Right lung (tissue), 10 donors: ENCODE measurements around the gene TP53TG3D. TPM values are rescaled to one million over a fixed set of nuclear protein-coding genes. Genes with fewer than 3 reads are reported as not detected.
"Not testable (repeated sequence)": the region's sequence is repeated elsewhere in the genome, so short reads cannot be mapped to it uniquely, and the experiment has no call there.

Experiments used
- DNase-seq, 2 donors: peaks; one replicate each; pipeline ENCODE4 v3.0.0-alpha.2; 2013
- long read RNA-seq, 8 donors: transcript quantifications; one replicate each; lab custom pipeline, GENCODE V29; 2026
- polyA plus RNA-seq, 5 donors: library from polyadenylated mRNA; unstranded; fragments of 120-200 nt; gene quantifications; one replicate each; pipeline versions ENCODE4 v1.2.1 to v1.2.3, GENCODE V29; 2013; ENCODE audit warnings: inconsistent platforms in 1 of 5, low replicate concordance in 1 of 5; ENCODE audit not compliant: insufficient read length in 5 of 5, insufficient read depth in 1 of 5

TP53TG3D gene, protein sequence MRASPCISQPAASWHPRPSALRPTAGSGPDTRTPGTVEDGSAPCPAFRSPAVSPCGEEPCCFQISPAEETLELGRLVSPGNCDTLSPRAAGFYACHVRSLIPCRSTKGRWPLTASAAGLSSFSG
- under 1 TPM in 4 of 5 donors, not detected in 1; 0.17 to 0.59 (median 0.21) TPM for polyA plus RNA-seq
- long read RNA-seq, donor 1 = 0 reads
- long read RNA-seq, donor 2 = 0 reads
- long read RNA-seq, donor 3 = 0 reads
- long read RNA-seq, donor 4 = 0 reads
- long read RNA-seq, donor 5 = 0 reads
- long read RNA-seq, donor 6, partial matches to known transcripts = 0 of 1 reads
- long read RNA-seq, donor 6, other reads (novel, unspliced or antisense) = 0 of 1 reads
- long read RNA-seq, donor 7 = 0 reads
- long read RNA-seq, donor 8 = 0 reads

DNA sequence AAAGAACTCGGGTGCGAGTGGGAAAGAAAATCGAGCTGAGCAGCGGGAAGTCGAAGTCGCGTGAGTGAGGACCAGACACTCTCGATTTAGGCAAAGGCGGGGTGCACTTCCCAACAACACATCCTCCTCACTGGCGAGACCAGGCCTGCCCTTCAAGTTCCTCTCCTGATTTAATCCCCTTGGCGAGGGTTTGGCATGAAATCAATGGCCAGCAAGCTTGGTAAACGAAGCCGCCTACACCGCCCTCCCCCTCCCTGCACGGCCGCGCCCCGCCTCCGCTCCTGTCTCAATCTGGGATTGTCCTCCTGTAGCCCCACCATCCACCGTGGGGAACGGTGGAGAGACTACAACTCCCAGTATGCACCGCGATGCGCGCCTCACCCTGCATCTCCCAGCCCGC, at the start of gene TP53TG3D:
TSS of gene TP53TG3D (plus strand) at position 301 of the 400 bp plus-strand sequence. CDS start at position 369, 68 bp downstream.
- not testable (repeated sequence) for DNase-seq

DNA sequence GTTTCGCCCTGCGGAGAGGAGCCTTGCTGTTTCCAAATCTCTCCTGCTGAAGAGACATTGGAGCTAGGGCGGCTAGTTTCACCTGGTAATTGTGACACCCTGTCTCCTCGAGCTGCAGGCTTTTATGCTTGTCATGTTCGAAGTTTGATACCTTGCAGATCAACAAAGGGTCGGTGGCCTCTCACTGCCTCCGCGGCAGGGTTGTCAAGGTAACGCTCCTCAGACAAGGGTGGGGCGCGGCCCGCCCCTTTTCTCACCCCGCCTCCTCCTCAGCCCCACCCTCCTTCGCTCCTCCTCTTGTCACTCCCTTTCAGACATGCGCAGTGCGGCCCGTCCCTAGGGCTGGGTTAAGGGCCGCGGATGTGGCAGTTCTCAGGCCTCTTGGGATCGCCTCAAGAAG, 421 bp downstream of the TP53TG3D start:
- DNase-seq = not testable (repeated sequence)

- not testable (repeated sequence) for DNase-seq
Observed at GRCh38 chr16:32261526-32261925, 8.4 kb downstream of the TP53TG3D start.

GRCh38 chr16:32263552-32263951, 10.5 kb downstream of the TP53TG3D start:
- not testable (repeated sequence) for DNase-seq

- not testable (repeated sequence) for DNase-seq
Observed at GRCh38 chr16:32281910-32282309, 28.8 kb downstream of the TP53TG3D start.

DNA sequence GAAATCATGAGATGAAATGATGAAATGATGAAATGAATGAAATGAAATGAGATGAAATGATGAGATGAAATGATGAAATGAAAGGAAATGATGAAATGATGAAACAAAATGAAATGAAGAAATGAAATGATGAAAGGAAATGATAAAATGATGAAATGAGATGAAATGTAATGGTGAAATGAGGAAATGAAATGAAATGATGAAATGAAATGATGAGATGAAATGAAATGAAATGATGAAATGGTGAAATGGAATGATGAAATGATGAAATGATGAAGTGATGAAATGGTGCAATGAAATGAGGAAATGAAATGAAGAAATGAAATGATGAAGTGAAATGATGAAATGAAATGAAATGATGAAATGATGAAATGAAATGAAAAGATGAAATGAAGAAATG, 29.9 kb downstream of the TP53TG3D start:
- not testable (repeated sequence) for DNase-seq

GRCh38 chr16:32283917-32284495, 30.9 kb downstream of the TP53TG3D start:
- not testable (repeated sequence) for DNase-seq

DNA sequence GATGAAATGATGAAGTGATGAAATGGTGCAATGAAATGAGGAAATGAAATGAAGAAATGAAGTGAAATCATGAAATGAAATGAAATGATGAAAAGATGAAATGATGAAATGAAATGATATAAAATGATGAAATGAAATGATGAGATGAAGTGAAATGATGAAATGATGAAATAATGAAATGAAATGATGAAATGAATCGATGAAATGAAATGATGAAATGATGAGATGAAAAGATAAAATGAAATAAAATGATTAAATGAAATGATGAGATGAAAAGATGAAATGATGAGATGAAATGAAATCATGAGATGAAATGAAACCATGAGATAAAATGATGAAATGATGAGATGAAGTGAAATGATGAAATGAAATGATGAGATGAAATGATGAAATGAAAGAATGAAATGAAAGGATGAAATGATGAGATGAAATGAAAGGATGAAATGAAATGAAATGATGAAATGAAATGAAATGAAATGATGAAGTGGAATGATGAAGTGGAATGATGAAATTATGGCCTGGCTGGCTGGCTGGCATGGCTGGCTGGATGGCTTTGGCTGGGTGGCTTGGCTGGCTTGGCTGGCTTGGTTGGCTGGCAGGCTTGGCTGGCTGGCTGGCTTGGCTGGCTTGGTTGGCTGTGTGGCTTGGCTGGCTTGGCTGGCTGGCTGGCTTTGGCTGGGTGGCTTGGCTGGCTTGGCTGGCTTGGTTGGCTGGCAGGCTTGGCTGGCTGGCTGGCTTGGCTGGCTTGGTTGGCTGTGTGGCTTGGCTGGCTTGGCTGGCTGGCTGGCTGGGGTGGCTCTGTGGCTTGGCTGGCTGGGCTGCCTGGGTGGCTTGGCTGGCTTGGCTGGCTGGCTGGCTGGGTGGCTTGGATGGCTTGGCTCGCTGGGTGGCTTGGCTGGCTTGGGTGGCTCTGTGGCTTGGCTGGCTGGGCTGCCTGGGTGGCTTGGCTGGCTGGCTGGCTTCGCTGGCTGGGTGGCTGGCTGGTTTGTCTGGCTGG, 32.0 kb downstream of the TP53TG3D start:
- not testable (repeated sequence) for DNase-seq

DNA sequence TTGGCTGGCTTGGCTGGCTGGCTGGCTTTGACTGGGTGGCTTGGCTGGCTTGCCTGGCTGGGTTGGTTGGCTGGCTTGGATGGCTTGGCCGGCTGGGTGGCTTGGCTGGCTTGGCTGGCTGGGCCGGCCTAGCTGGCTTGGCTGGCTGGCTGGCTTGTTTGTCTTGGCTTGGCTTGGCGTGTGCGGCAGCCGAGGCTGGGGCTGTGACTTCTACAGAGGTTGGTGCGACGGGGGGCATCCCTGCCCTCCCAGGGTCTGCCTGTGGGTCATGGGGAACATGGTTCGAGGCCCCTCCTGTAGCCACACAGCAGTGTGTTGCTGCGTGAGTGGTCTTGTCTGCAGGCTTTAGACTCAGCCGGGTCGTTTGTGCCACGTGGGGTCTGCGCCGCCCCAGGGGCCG, 33.1 kb downstream of the TP53TG3D start:
- DNase-seq = not testable (repeated sequence)

DNA sequence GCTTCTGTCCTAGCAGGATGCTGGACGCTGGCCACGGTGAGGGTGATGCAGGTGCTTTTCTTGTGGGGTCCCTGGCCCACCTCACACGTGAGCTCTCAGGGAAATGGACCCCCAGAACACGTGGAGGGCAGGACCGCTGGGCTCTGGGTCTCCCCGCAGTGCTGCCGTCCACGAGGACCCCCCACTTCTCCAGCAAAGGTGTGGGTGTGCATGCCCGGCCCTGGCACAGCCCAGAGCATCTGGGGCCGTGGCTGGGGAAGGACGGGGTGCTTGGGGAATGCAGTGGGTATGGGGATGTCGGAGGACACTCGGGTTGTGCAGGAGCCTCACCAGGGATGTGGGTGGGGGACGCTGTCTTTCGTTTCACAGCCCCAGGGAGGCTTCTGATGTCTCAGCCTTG, 34.7 kb downstream of the TP53TG3D start:
- not testable (repeated sequence) for DNase-seq

DNA sequence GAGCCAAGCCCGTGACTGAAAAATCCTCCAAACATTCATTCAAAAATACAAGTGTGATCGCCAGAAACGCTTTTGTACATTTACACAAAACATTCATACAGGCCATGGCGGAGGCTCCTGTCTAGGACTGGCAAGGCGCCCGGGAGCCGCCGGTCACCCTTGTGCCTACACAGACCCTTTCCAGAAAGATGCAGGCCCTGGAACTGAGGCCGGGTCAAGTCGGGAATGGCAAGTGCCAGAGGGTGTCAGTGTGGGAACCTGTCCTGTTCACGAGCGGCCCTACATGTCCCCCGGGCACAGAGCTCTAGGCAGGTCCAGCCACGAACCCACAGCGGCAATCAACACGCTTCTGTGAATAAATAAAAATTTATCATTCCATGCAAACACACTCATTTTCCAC, 36.1 kb downstream of the TP53TG3D start:
- not testable (repeated sequence) for DNase-seq

GRCh38 chr16:32302776-32303175, 49.7 kb downstream of the TP53TG3D start:
- not testable (repeated sequence) for DNase-seq
